22Rv1 (cell line): ENCODE measurements around the gene MFAP4.

Experiments
- H3K27ac ChIP-seq: fragments of 450-650 bp; 2 replicates; pipeline ENCODE4 v1.5.1; 2017
- CTCF ChIP-seq: fragments of 450-650 bp; IDR thresholded peaks from 2 replicates; pipeline ENCODE4 v1.5.1; 2017; ENCODE audit warnings: mild to moderate bottlenecking
- ZFX ChIP-seq: fragments of 450-650 bp; IDR thresholded peaks from 2 replicates; pipeline ENCODE4 v1.6.1; 2017; ENCODE audit warnings: antibody characterized with exemption, borderline replicate concordance

Gene MFAP4

DNA sequence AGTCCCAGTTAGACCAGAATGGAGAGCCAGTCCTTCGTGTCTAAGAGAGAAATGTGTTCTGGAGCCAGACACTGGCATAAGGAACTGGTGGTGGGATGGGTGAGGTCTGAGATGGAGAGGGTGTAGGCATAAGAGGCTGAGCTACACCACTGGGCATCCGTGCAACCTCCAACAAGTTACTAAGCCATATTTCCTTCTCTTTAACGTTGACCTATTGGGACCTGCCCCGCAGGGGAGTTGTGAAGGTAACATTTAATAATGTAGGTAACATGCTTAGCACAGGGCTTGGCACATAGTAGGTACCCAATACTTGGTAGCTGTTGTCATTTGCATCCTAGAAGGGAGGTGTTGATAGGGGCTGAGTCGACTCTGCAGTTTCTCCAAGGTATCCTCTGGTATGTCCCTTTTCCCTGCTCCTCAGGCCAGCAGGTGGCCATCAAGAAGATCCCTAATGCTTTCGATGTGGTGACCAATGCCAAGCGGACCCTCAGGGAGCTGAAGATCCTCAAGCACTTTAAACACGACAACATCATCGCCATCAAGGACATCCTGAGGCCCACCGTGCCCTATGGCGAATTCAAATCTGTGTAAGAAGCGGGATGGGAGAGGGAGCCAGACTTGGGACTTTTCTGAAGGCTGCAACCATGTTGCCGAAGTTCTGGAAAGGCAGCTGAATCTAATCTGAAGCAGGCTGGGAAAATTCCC lies 7.5 kb downstream of the MFAP4 start:
- peak overlapping the region; percentile 97; the same call in 1 of the 2 replicates for H3K27ac ChIP-seq

GRCh38 chr17:19378416-19379360 lies 8.3 kb downstream of the MFAP4 start, which contains the start of gene MAPK7:
Gene MAPK7, plus strand, starts transcription at chr17:19378498. Its CDS starts 403 bp downstream, at chr17:19378901.
- no peak for TF ChIP-seq CTCF
- TF ChIP-seq ZFX: no peak
- peak within 1 kb of the TSS; percentile 97 for H3K27ac ChIP-seq

More for the DNA sequence above, 7.5 kb downstream of the MFAP4 start:
- no peak for TF ChIP-seq CTCF
- no peak for TF ChIP-seq ZFX

GRCh38 chr17:19377602-19378415 lies 9.2 kb downstream of the MFAP4 start:
- H3K27ac ChIP-seq: peak overlapping the region; percentile 97
- TF ChIP-seq CTCF (peak; percentile 6; the same call in 1 of the 2 replicates), ZFX (no peak)

DNA sequence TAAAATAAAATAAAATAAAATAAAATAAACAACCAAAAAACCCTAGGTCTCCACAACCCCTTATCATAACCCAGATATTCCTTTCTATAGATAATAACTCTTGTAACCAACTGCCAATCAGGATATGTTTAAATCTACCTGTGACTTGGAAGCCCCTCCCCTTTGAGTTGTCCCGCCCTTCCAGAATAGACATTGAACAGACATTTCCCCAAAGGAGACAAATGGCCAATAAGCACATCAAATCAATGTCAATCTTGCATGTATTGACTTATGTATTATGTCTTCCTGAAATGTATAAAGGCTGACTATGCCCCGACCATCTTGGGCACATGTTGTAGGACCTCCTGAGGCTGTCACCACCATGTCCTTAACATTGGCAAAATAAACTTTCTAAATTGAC lies 10.2 kb downstream of the MFAP4 start:
- TF ChIP-seq ZFX: no peak
- no peak for TF ChIP-seq CTCF
- H3K27ac ChIP-seq: peak overlapping the region; percentile 97

DNA sequence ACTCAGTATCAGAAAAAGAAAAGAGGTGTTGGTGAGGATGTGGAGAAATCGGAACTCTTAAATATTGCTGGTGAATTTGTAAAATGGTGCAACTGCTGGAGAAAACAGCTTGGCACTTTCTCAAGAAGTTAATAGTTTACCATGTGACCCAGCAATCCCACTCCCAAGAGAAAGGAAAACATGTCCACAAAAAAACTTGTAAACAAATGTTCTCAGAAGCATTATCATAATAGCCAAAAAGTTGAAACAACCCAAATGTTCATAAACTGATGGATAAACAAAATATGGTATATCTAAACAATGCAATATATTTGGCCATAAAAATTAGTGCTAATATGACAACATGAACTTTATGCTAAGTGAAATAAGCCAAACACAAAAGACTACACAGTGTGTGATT lies 11.3 kb downstream of the MFAP4 start:
- H3K27ac ChIP-seq: no peak overlapping the region
- TF ChIP-seq CTCF (no peak), ZFX (no peak)

DNA sequence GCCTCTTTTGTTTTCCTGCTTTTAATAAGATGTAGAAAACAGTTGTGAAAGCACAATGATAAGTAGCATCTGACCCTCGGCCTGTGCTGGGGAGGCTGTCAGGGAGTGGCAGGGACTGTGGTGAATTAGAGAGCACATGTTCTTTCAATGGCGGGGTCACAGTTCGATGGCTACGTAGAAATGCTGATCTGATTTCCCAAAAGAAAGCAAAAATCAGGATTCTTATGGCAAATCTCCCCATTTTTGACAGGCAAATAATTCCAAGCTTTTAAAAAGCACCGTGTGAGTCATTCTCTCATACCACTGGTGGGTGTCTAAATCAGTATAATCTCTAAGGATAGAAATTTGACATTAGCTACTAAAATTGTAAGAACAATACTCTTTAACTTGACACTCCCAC lies 12.9 kb downstream of the MFAP4 start:
- H3K27ac ChIP-seq: no peak overlapping the region
- TF ChIP-seq ZFX (no peak), CTCF (no peak)
